HG03060 (cell line): Measurements from ENCODE around the gene MELK.
A peak's percentile ranks its signal among the peaks of the same experiment; 100 is the strongest.

Source experiments
- ATAC-seq: cut with Tn5 transposase; IDR thresholded peaks from one replicate; pipeline ENCODE4 v1.9.1; 2021; ENCODE audit warnings: low read depth, moderate number of reproducible peaks; ENCODE audit not compliant: unreplicated experiment

The MELK gene

GRCh38 chr9:36576866-36577265, 4.2 kb downstream of the MELK start:
- ATAC-seq, result no peak

- ATAC-seq, result no peak
Measured at GRCh38 chr9:36584620-36585460, 12.1 kb downstream of the MELK start.

GRCh38 chr9:36590231-36590630, 17.5 kb downstream of the MELK start:
- ATAC-seq, result no peak

GRCh38 chr9:36592801-36593583, 20.3 kb downstream of the MELK start:
- ATAC-seq, result no peak

GRCh38 chr9:36594213-36594612, 21.5 kb downstream of the MELK start:
- ATAC-seq, result no peak

GRCh38 chr9:36597412-36598178, 24.9 kb downstream of the MELK start:
- ATAC-seq, result no peak

- no peak for ATAC-seq
Measured at GRCh38 chr9:36598273-36598672, 25.6 kb downstream of the MELK start.

- no peak for ATAC-seq
Measured at GRCh38 chr9:36603006-36603405, 30.3 kb downstream of the MELK start.

- ATAC-seq, result no peak
Measured at GRCh38 chr9:36609306-36609705, 36.6 kb downstream of the MELK start.

GRCh38 chr9:36622121-36622520, 49.4 kb downstream of the MELK start:
- ATAC-seq, result no peak

- no peak for ATAC-seq
Measured at GRCh38 chr9:36623280-36623679, 50.6 kb downstream of the MELK start.

- no peak for ATAC-seq
Measured at GRCh38 chr9:36625006-36625615, 52.4 kb downstream of the MELK start.

- ATAC-seq, result no peak
Measured at GRCh38 chr9:36632892-36633291, 60.2 kb downstream of the MELK start.

GRCh38 chr9:36637491-36638270, 65.0 kb downstream of the MELK start:
- ATAC-seq, result no peak

- ATAC-seq, result peak; percentile 54
Measured at GRCh38 chr9:36640771-36641381, 68.2 kb downstream of the MELK start.

- ATAC-seq, result no peak
Measured at GRCh38 chr9:36642817-36643216, 70.1 kb downstream of the MELK start.

- no peak for ATAC-seq
Measured at GRCh38 chr9:36656842-36657241, 84.1 kb downstream of the MELK start.

GRCh38 chr9:36659500-36659899, 86.8 kb downstream of the MELK start:
- no peak for ATAC-seq

- no peak for ATAC-seq
Measured at GRCh38 chr9:36664806-36665205, 92.1 kb downstream of the MELK start.
